Measurements from ENCODE around the gene HIVEP3.

HIVEP3 gene

GRCh38 chr1:41515778-41516167, 402.9 kb downstream of the HIVEP3 start:
- Histone ChIP-seq H3K9me3 (ENCODE audit: low read length) (no peaks in the 10 kb centered on the region), H3K9ac (ENCODE audit: low read length) (no peak overlapping the region), H3K4me3 (ENCODE audit: low read depth in 1 of 2, low read length in 2 of 2) (no peak overlapping the region), H3K4me1 (ENCODE audit: insufficient read depth, low read length) (peaks cover 14% of the 10 kb centered on the region), H3K27ac (ENCODE audit: low read depth, low read length) (no peak overlapping the region), H3K36me3 (ENCODE audit: insufficient read depth, low read length) (no peaks in the 10 kb centered on the region), H3K27me3 (ENCODE audit: control insufficient read depth in 1 of 2, insufficient read depth in 2 of 2, low read length in 2 of 2) (no peaks in the 10 kb centered on the region)

DNA sequence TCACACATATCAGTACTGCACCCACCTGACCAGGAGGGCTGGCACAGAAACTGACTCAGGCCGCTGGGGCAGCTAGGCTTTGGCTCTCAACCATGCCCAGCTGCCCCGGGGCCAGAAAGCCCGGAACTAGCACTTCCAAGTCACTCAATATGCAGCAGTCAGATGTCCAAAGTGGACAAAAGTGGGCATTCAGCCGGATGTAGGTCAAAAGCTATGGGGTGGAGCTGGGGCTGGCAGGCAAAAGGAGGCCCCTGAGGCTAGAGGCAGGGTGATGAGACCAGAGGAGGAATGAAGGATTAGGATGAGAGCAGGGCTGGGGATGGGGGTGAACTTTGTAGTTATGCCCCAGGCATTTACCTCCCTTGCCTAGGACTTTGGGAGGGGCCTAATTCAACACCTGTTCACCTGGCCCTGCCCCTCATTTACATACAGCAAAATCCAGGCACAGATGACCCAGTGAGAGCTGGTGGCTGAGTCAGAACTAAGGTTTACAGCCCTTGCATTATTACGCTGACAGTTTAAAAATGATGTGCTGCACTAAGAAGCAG, 403.5 kb downstream of the HIVEP3 start:
- Histone ChIP-seq H3K9ac (ENCODE audit: low read length) (no peak overlapping the region), H3K27ac (ENCODE audit: low read depth, low read length) (no peak overlapping the region), H3K9me3 (ENCODE audit: low read length) (no peaks in the 10 kb centered on the region), H3K27me3 (ENCODE audit: control insufficient read depth in 1 of 2, insufficient read depth in 2 of 2, low read length in 2 of 2) (no peaks in the 10 kb centered on the region), H3K36me3 (ENCODE audit: insufficient read depth, low read length) (no peaks in the 10 kb centered on the region), H3K4me1 (ENCODE audit: insufficient read depth, low read length) (peaks cover 14% of the 10 kb centered on the region), H3K4me3 (ENCODE audit: low read depth in 1 of 2, low read length in 2 of 2) (no peak overlapping the region)

DNA sequence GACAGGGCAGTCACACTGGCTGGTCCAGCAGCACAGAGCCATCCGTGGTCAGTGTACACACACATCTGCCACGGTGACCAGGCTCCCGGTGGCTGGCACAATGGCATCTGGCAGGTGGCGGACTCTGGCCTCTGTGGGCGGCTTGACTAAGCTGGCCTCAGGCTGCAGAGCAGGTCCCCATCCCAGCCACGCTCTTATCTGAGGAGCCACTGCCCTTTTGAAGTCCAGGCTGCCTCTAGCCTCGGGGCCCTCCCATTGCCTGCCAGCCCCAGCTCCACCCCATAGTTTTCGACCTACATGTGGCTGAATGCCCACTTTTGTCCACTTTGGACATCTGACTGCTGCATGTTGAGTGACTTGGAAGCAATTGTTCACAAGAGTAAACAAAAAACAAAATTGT, 404.3 kb downstream of the HIVEP3 start:
- Histone ChIP-seq H3K9me3 (ENCODE audit: low read length) (no peaks in the 10 kb centered on the region), H3K27me3 (ENCODE audit: control insufficient read depth in 1 of 2, insufficient read depth in 2 of 2, low read length in 2 of 2) (no peaks in the 10 kb centered on the region), H3K9ac (ENCODE audit: low read length) (no peak overlapping the region), H3K27ac (ENCODE audit: low read depth, low read length) (no peak overlapping the region), H3K4me1 (ENCODE audit: insufficient read depth, low read length) (peaks cover 14% of the 10 kb centered on the region), H3K36me3 (ENCODE audit: insufficient read depth, low read length) (no peaks in the 10 kb centered on the region), H3K4me3 (ENCODE audit: low read depth in 1 of 2, low read length in 2 of 2) (no peak overlapping the region)

DNA sequence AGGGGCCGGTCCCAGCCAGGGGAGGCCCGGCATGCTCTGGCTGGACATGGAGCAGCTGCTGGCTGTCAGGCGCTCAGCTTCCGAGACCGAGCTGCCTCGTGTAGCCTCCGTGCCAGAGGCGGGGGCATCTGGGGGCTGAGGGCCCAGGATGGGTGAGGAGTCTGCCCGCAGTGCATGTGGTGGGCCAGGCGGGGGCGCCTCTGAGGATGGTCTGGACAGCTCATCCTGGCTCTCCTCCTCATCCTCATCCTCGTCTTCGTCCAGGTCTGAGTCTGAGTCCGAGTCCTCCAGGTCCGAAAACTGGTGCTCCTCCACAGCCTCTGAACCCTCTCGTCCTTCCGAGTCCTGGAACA, 405.4 kb downstream of the HIVEP3 start:
- Histone ChIP-seq H3K9me3 (ENCODE audit: low read length) (no peaks in the 10 kb centered on the region), H3K9ac (ENCODE audit: low read length) (no peak overlapping the region), H3K27ac (ENCODE audit: low read depth, low read length) (no peak overlapping the region), H3K4me3 (ENCODE audit: low read depth in 1 of 2, low read length in 2 of 2) (no peak overlapping the region), H3K4me1 (ENCODE audit: insufficient read depth, low read length) (peaks cover 14% of the 10 kb centered on the region), H3K27me3 (ENCODE audit: control insufficient read depth in 1 of 2, insufficient read depth in 2 of 2, low read length in 2 of 2) (no peaks in the 10 kb centered on the region), H3K36me3 (ENCODE audit: insufficient read depth, low read length) (no peaks in the 10 kb centered on the region)

DNA sequence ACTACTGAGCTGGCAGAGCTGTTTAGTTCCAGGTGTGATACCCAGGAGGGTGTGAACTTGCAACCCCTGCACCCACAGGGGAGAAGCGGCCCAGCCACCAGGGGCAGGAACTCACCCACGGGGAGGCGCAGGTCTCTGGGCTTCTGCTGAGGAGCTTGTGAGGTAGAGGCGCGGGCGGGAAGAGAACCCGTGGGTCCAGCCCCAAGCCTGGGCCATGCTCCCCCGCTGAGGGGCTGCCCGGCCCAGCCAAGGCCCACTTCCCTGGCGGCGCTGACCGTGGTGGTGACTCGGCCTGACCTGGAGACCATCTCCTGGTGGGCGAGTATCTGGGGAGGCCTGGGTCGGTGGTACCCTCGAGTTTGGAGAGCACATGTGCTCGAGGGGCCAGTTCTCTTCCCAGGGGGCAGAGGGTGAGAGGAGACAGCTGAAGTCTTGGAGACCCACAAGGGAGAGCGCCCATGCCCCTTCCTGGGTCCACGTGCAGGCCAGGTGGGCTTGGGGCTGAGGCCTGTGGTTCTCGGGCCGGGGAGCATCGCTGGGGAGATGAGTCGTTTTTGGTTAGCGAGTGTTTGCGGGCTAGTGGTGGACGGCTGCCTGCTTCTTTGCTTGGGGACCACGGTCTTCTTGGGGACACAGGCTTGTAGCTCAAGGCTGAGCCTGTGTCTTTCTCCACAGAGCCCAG, 405.9 kb downstream of the HIVEP3 start:
- no peak overlapping the region for H3K27ac ChIP-seq (ENCODE audit: low read depth, low read length)
- H3K27me3 ChIP-seq (ENCODE audit: control insufficient read depth in 1 of 2, insufficient read depth in 2 of 2, low read length in 2 of 2): no peaks in the 10 kb centered on the region
- H3K4me1 ChIP-seq (ENCODE audit: insufficient read depth, low read length): peaks cover 14% of the 10 kb centered on the region
- no peaks in the 10 kb centered on the region for H3K36me3 ChIP-seq (ENCODE audit: insufficient read depth, low read length)
- H3K4me3 ChIP-seq (ENCODE audit: low read depth in 1 of 2, low read length in 2 of 2): no peak overlapping the region
- no peaks in the 10 kb centered on the region for H3K9me3 ChIP-seq (ENCODE audit: low read length)
- no peak overlapping the region for H3K9ac ChIP-seq (ENCODE audit: low read length)

DNA sequence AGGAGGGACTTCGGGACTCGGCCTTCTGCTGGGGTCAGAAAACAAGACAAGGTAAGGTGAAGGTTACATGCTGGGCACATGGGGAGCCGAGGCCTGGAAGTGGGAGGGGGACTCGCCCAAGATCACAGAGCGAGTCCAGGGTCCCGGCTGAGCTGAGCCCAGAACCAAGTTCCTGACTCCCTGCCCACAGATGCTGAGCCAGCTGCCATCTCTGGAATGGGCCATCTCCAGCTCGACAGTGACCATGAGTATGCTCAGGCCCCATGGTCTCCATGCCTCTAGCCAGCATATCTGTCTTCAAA, 407.5 kb downstream of the HIVEP3 start:
- Histone ChIP-seq H3K4me1 (ENCODE audit: insufficient read depth, low read length) (peaks cover 5% of the 10 kb centered on the region), H3K27me3 (ENCODE audit: control insufficient read depth in 1 of 2, insufficient read depth in 2 of 2, low read length in 2 of 2) (no peaks in the 10 kb centered on the region), H3K27ac (ENCODE audit: low read depth, low read length) (no peak overlapping the region), H3K9me3 (ENCODE audit: low read length) (no peaks in the 10 kb centered on the region), H3K36me3 (ENCODE audit: insufficient read depth, low read length) (no peaks in the 10 kb centered on the region), H3K4me3 (ENCODE audit: low read depth in 1 of 2, low read length in 2 of 2) (no peak overlapping the region), H3K9ac (ENCODE audit: low read length) (no peak overlapping the region)

GRCh38 chr1:41510531-41511238, 408.0 kb downstream of the HIVEP3 start:
- no peak overlapping the region for H3K9ac ChIP-seq (ENCODE audit: low read length)
- H3K27me3 ChIP-seq (ENCODE audit: control insufficient read depth in 1 of 2, insufficient read depth in 2 of 2, low read length in 2 of 2): no peaks in the 10 kb centered on the region
- no peak overlapping the region for H3K27ac ChIP-seq (ENCODE audit: low read depth, low read length)
- no peaks in the 10 kb centered on the region for H3K9me3 ChIP-seq (ENCODE audit: low read length)
- no peak overlapping the region for H3K4me3 ChIP-seq (ENCODE audit: low read depth in 1 of 2, low read length in 2 of 2)
- no peaks in the 10 kb centered on the region for H3K36me3 ChIP-seq (ENCODE audit: insufficient read depth, low read length)
- peaks cover 2% of the 10 kb centered on the region for H3K4me1 ChIP-seq (ENCODE audit: insufficient read depth, low read length)

DNA sequence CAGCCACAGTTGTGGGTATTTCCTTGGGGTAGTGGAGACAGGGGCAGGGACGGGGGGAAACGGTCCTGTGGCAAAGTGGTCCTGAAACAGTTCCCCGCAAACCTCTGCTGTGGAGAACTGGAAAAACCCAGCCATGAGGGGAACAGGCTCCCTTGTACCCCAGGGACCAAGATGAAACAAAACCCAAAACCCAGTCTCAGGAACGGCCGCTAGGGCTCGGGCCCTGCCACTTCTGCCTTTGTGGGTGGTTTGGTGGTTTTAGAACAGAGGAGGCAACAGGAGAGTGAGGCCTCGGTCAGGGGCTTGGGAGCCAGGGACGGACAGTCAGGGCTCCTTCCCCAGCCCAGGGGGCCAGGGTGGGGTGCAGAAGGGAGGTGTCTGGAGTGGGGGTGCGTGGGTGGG, 409.5 kb downstream of the HIVEP3 start:
- Histone ChIP-seq H3K27me3 (ENCODE audit: control insufficient read depth in 1 of 2, insufficient read depth in 2 of 2, low read length in 2 of 2) (no peaks in the 10 kb centered on the region), H3K4me1 (ENCODE audit: insufficient read depth, low read length) (no peaks in the 10 kb centered on the region)

GRCh38 chr1:41508290-41508689, 410.4 kb downstream of the HIVEP3 start:
- no peak overlapping the region for H3K4me3 ChIP-seq (ENCODE audit: low read depth in 1 of 2, low read length in 2 of 2)
- H3K36me3 ChIP-seq (ENCODE audit: insufficient read depth, low read length): no peaks in the 10 kb centered on the region
- H3K27ac ChIP-seq (ENCODE audit: low read depth, low read length): no peak overlapping the region
- H3K9me3 ChIP-seq (ENCODE audit: low read length): no peaks in the 10 kb centered on the region
- H3K4me1 ChIP-seq (ENCODE audit: insufficient read depth, low read length): no peaks in the 10 kb centered on the region
- no peaks in the 10 kb centered on the region for H3K27me3 ChIP-seq (ENCODE audit: control insufficient read depth in 1 of 2, insufficient read depth in 2 of 2, low read length in 2 of 2)
- H3K9ac ChIP-seq (ENCODE audit: low read length): no peak overlapping the region

More for the DNA sequence above, 409.5 kb downstream of the HIVEP3 start:
- Histone ChIP-seq H3K27ac (ENCODE audit: low read depth, low read length) (no peak overlapping the region), H3K4me3 (ENCODE audit: low read depth in 1 of 2, low read length in 2 of 2) (no peak overlapping the region), H3K9me3 (ENCODE audit: low read length) (no peaks in the 10 kb centered on the region), H3K36me3 (ENCODE audit: insufficient read depth, low read length) (no peaks in the 10 kb centered on the region), H3K9ac (ENCODE audit: low read length) (no peak overlapping the region)

DNA sequence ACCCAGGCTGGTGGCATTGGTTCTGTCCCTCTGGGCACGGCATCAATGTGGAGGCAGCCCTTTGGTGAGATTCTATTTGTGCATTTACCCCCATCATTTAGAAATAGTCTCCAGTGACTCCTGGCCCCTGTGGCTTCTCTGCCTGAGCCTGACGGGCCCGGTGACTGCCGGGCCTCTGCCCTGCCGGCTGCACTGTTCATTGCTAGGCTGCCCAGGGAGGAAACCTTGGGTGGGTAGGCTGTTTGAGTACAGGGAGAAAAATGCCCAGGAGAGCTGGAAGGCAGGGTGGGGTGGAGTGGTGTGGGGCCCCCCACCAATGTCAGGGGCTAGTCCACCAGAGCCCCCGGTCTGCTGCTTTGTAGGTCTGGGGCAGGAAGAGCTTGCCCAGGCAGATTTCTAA, 410.9 kb downstream of the HIVEP3 start:
- Histone ChIP-seq H3K9ac (ENCODE audit: low read length) (no peak overlapping the region), H3K4me3 (ENCODE audit: low read depth in 1 of 2, low read length in 2 of 2) (no peak overlapping the region), H3K9me3 (ENCODE audit: low read length) (no peaks in the 10 kb centered on the region), H3K36me3 (ENCODE audit: insufficient read depth, low read length) (no peaks in the 10 kb centered on the region), H3K27me3 (ENCODE audit: control insufficient read depth in 1 of 2, insufficient read depth in 2 of 2, low read length in 2 of 2) (no peaks in the 10 kb centered on the region), H3K27ac (ENCODE audit: low read depth, low read length) (no peak overlapping the region), H3K4me1 (ENCODE audit: insufficient read depth, low read length) (no peaks in the 10 kb centered on the region)

- Histone ChIP-seq H3K27me3 (ENCODE audit: control insufficient read depth in 1 of 2, insufficient read depth in 2 of 2, low read length in 2 of 2) (no peaks in the 10 kb centered on the region), H3K27ac (ENCODE audit: low read depth, low read length) (no peak overlapping the region), H3K9ac (ENCODE audit: low read length) (no peak overlapping the region), H3K36me3 (ENCODE audit: insufficient read depth, low read length) (no peaks in the 10 kb centered on the region), H3K9me3 (ENCODE audit: low read length) (no peaks in the 10 kb centered on the region), H3K4me3 (ENCODE audit: low read depth in 1 of 2, low read length in 2 of 2) (no peak overlapping the region), H3K4me1 (ENCODE audit: insufficient read depth, low read length) (no peaks in the 10 kb centered on the region)
Measured at GRCh38 chr1:41507110-41507720, 411.5 kb downstream of the HIVEP3 start.
